Right lung (tissue), 5 donors: ENCODE results near the gene RNF220. TPM values are rescaled to one million over a fixed set of nuclear protein-coding genes. Genes with fewer than 3 reads are reported as not detected.
A peak's percentile ranks its signal among the peaks of the same experiment; 100 is the strongest.

Experiments
- DNase-seq, 2 donors: peaks; one replicate each; pipeline ENCODE4 v3.0.0-alpha.2; 2013
- polyA plus RNA-seq, 5 donors: library from polyadenylated mRNA; unstranded; fragments of 120-200 nt; gene quantifications; one replicate each; pipeline versions ENCODE4 v1.2.1 to v1.2.3, GENCODE V29; 2013; ENCODE audit warnings: inconsistent platforms in 1 of 5, low replicate concordance in 1 of 5; ENCODE audit not compliant: insufficient read length in 5 of 5, insufficient read depth in 1 of 5

The RNF220 gene
- polyA plus RNA-seq, 5 donors: 79.7 to 104 (median 102) TPM

GRCh38 chr1:44673675-44674112 is 268.6 kb downstream of the RNF220 start:
- DNase-seq: no peak

GRCh38 chr1:44674113-44675000 is 269.3 kb downstream of the RNF220 start, which contains the start of the genes ARMH1 and TMEM53:
TSS of gene ARMH1 (plus strand) at chr1:44674714. CDS start at chr1:44689698, 14,984 bp downstream.
TSS of gene TMEM53 (minus strand) at chr1:44674481. CDS start at chr1:44674391, 90 bp downstream.
- DNase-seq: peak; percentile 99

- DNase-seq: no peak
Measured at GRCh38 chr1:44675186-44675585, 270.1 kb downstream of the RNF220 start.

GRCh38 chr1:44676484-44677200 is 271.6 kb downstream of the RNF220 start:
- no peak for DNase-seq

DNA sequence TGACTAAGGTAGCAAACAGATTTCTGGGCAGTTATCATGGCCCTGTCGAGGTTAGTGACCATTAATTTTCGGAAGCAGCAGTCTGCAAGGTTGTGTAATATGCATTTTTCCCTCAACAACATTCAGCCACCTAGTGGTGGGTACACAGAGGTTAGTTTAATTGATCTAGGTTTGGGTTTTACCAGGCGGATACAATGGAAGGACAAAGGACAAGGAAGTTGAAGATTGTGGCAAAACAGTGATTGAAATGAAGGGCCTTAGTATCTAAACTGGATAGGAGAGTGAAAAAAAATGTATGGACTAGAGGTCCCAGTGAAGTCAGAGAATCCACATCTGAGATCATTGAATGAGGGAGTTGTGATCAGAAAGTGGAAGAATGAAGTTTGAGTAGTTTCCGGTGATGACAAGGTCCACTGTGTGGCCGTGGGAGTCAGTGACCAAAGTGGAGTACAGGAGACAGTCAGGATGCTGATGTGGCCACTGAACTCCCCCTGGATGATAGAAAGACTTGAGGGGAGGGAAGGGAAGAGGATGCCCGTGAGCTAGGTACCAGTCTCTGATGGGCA is 272.2 kb downstream of the RNF220 start:
- DNase-seq: no peak

DNA sequence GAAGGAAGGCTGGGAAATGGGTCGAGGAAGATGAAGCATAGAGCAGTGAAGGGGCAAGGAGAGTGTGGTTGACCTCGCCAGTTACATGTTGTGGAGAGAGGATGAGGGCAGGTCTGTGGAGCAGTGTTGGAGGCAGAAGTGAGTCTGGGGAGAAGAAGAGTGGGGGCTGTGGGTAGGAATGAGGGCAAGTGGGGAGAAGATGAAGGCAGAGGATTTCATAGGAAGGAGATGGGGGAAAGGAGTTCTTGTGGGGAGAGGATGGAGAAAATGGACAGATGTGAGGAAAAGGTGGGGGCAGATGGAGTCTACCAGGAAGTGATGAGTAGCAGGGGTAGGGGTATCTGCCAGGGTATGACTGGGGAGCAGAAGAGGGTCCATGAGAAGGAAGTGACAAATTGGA is 273.1 kb downstream of the RNF220 start:
- no peak for DNase-seq

DNA sequence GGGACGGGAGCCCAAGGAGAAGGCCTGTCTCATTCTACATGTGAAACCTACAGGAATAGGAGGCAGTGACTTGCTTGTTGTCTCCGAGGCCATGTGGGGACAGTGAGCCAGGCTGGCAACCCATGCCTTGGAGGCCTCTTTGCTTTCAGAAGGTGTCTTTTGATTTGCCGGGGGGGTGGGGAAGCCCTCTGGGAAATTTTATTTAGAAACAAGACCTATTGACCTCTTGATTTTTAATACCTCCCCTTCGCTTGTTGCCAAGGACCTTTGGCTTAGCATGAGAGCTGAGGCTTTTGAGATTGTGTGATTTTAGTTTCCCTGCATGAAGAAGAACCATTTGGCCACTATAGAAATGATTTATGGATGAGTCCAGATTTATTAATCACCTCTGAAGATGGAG is 273.6 kb downstream of the RNF220 start:
- no peak for DNase-seq

DNA sequence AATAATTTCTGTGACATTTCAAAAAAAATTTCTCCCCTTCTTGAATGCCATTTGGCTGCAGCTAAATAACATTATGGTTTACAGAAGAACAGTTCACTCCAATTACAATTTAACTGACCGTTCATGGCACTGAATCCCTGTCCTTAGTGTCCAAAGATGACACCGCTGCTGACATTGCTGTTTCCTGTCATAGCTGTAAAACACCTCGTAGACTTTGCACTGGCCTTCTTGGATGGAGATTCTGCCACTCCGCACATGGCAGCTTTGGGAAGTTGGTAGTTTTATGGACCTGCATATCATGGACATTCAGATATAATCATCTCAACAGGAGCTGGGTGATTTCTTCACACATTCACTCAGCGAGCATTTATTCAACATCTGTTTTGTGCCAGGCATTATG is 274.4 kb downstream of the RNF220 start:
- no peak for DNase-seq

GRCh38 chr1:44681905-44682882 is 277.1 kb downstream of the RNF220 start:
- DNase-seq: no peak

DNA sequence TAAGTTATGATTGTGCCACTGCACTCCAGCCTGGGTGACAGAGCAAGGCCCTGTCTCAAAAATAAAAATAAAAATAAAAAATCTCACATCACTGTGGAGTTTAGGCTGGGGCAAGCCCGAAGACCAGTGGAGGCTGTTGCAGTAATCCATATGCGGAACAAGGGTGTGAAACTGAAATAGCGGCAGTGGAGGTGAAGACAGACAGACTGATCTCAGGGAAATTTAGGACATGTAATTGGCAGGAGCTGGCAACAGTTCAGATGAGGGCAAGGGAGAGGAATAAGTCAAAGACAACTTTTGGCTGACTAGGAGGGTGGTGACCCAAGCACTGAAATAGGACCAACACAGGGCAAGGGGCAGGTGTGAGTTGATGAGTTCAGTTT is 277.8 kb downstream of the RNF220 start:
- no peak for DNase-seq

- no peak for DNase-seq
Measured at GRCh38 chr1:44684525-44684924, 279.5 kb downstream of the RNF220 start.

DNA sequence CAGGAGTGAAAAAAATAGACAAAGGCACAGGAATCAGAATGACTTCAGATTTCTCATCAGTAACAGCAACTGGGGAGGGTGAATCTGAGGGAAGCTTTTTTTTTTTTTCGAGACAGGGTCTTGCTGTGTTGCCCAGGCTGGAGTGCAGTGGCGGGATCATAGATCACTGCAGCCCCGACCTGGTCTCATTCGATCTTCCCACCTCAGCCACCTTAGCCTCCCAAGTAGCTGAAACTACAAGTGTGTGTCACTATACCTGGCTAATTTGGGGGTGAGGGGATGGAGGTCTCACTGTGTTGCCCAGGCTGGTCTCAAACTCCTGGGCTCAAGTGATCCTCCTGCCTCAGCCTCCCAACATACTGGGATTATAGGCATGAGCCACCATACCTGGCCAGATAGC is 280.2 kb downstream of the RNF220 start:
- no peak for DNase-seq

DNA sequence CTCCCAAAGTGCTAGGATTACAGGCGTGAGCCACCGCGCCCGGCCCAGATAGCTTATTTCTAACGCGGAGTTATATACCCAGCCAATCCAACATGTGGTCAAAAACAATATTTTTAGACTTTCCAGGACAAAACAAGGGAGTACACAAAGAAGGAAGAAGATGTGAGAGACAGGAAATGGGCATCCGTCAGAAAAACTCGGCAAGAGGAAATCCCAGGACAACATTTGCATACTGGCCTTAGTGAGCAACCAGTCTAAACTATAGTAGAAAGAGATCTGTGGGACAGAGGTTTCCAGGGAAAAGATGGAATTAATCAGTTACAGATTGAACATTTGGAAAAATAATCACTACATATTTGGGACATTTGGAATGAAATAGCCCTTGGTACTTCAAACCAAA is 280.8 kb downstream of the RNF220 start:
- no peak for DNase-seq

GRCh38 chr1:44688760-44689446 is 283.8 kb downstream of the RNF220 start:
- no peak for DNase-seq

DNA sequence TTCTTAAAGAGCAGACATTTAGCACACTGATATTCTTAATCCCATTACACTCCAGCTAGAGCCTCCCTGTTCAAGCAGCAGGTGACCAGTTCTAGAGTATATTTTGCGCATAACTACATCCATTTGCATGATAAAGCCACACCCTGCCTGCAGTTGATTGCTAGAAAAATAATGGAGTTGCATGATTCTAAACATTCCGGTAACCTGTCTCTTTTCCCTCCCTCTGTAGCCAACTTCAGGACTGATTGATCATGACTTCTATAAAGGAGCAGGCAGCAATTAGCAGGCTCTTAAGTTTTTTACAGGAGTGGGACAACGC is 284.4 kb downstream of the RNF220 start:
- no peak for DNase-seq

GRCh38 chr1:44693159-44693558 is 288.1 kb downstream of the RNF220 start:
- no peak for DNase-seq

DNA sequence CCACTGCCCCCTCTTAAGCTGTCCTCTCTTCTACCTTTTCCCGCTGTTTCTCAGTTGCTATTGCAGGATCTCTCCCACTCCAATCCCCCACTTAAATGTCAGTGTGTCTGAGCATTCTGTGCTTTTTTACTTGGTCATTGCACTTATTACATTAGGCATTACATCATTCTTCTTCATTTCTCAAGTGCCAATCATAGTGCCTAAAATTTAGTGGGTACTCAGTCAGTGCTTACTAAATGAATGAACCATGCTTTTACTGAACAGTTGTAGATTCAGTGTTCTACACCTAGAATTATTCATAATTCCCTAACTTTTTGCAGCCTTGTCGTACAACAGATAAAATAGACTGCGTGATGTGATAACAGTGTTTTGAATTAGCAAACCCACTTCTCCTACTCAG is 288.8 kb downstream of the RNF220 start:
- DNase-seq: no peak

GRCh38 chr1:44694863-44695478 is 289.9 kb downstream of the RNF220 start:
- no peak for DNase-seq

GRCh38 chr1:44695671-44696070 is 290.6 kb downstream of the RNF220 start:
- no peak for DNase-seq

DNA sequence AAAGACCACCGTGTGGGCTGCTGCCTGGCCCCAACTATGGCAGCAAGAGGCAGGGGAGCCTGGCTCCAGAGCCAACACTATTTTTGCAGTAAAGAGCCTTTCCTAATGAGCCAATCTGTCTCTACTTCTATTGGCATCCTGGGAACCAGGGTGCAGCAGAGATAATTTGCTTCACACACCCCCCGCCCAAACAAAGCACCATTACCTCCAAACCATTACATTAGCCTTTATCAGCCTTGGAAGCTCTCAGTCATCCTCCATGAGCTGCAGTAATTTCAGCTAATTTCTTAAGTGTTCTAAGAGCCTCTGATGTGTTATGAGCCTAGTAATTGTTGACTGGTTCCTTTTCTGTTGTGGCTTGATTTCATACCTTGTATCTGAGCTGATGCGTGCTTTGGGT is 291.0 kb downstream of the RNF220 start:
- DNase-seq: no peak
